Measurements from ENCODE around the gene CD84.
"Not testable (repeated sequence)": the region's sequence is repeated elsewhere in the genome, so short reads cannot be mapped to it uniquely, and the experiment has no call there.

Gene CD84

GRCh38 chr1:160575112-160575664 lies 4.1 kb downstream of the CD84 start:
- DNase-seq (ENCODE audit: low read depth in 1 of 2, low spot score in 1 of 2): no peak

- DNase-seq (ENCODE audit: low read depth in 1 of 2, low spot score in 1 of 2): no peak
Observed at GRCh38 chr1:160570840-160571239, 8.5 kb downstream of the CD84 start.

- DNase-seq (ENCODE audit: low read depth in 1 of 2, low spot score in 1 of 2): no peak
Observed at GRCh38 chr1:160569806-160570205, 9.5 kb downstream of the CD84 start.

- DNase-seq (ENCODE audit: low read depth in 1 of 2, low spot score in 1 of 2): peak; percentile 38 to 48
Observed at GRCh38 chr1:160567858-160568682, 11.2 kb downstream of the CD84 start.

GRCh38 chr1:160567341-160567740 lies 12.0 kb downstream of the CD84 start:
- no peak for DNase-seq (ENCODE audit: low read depth in 1 of 2, low spot score in 1 of 2)

- no peak for DNase-seq (ENCODE audit: low read depth in 1 of 2, low spot score in 1 of 2)
Observed at GRCh38 chr1:160565564-160565963, 13.7 kb downstream of the CD84 start.

GRCh38 chr1:160563230-160563629 lies 16.1 kb downstream of the CD84 start:
- DNase-seq (ENCODE audit: low read depth in 1 of 2, low spot score in 1 of 2): not testable (repeated sequence)

- not testable (repeated sequence) for DNase-seq (ENCODE audit: low read depth in 1 of 2, low spot score in 1 of 2)
Observed at GRCh38 chr1:160562745-160563144, 16.6 kb downstream of the CD84 start.

GRCh38 chr1:160560806-160561205 lies 18.5 kb downstream of the CD84 start:
- DNase-seq (ENCODE audit: low read depth in 1 of 2, low spot score in 1 of 2): no peak

GRCh38 chr1:160560045-160560705 lies 19.1 kb downstream of the CD84 start:
- DNase-seq (ENCODE audit: low read depth in 1 of 2, low spot score in 1 of 2): no peak

- DNase-seq (ENCODE audit: low read depth in 1 of 2, low spot score in 1 of 2): not testable (repeated sequence)
Observed at GRCh38 chr1:160559437-160559836, 19.9 kb downstream of the CD84 start.

GRCh38 chr1:160558660-160559380 lies 20.5 kb downstream of the CD84 start:
- no peak for DNase-seq (ENCODE audit: low read depth in 1 of 2, low spot score in 1 of 2)

GRCh38 chr1:160553778-160554177 lies 25.5 kb downstream of the CD84 start:
- no peak for DNase-seq (ENCODE audit: low read depth in 1 of 2, low spot score in 1 of 2)

GRCh38 chr1:160552425-160552824 lies 26.9 kb downstream of the CD84 start:
- no peak for DNase-seq (ENCODE audit: low read depth in 1 of 2, low spot score in 1 of 2)

- DNase-seq (ENCODE audit: low read depth in 1 of 2, low spot score in 1 of 2): peak in 1 of 2 donors; percentile 19
Observed at GRCh38 chr1:160550572-160551034, 28.7 kb downstream of the CD84 start.

GRCh38 chr1:160549665-160550006 lies 29.7 kb downstream of the CD84 start:
- no peak for DNase-seq (ENCODE audit: low read depth in 1 of 2, low spot score in 1 of 2)

- DNase-seq (ENCODE audit: low read depth in 1 of 2, low spot score in 1 of 2): no peak
Observed at GRCh38 chr1:160548960-160549664, 30.2 kb downstream of the CD84 start.

- no peak for DNase-seq (ENCODE audit: low read depth in 1 of 2, low spot score in 1 of 2)
Observed at GRCh38 chr1:160548183-160548582, 31.1 kb downstream of the CD84 start.

GRCh38 chr1:160547422-160547821 lies 31.9 kb downstream of the CD84 start:
- DNase-seq (ENCODE audit: low read depth in 1 of 2, low spot score in 1 of 2): no peak

GRCh38 chr1:160546942-160547341 lies 32.4 kb downstream of the CD84 start:
- DNase-seq (ENCODE audit: low read depth in 1 of 2, low spot score in 1 of 2): no peak

- no peak for DNase-seq (ENCODE audit: low read depth in 1 of 2, low spot score in 1 of 2)
Observed at GRCh38 chr1:160544647-160545046, 34.6 kb downstream of the CD84 start.
